Adipocyte (in vitro differentiated cells): ENCODE results near the gene KLHL17.
A peak's percentile ranks its signal among the peaks of the same experiment; 100 is the strongest.

Experiments used
- DNase-seq: peaks from one replicate; pipeline ENCODE4 v3.0.0-alpha.2; 2015; ENCODE audit warnings: low read depth
- H3K27me3 ChIP-seq: replicated peaks from 2 replicates; pipeline ENCODE4 v1.7.0; 2013; ENCODE audit warnings: mild to moderate bottlenecking, low read length, moderate library complexity; ENCODE audit not compliant: control insufficient read depth, insufficient read depth
- H3K36me3 ChIP-seq: 2 replicates; pipeline ENCODE4 v1.7.0; 2013; ENCODE audit warnings: low read length, mild to moderate bottlenecking, moderate library complexity; ENCODE audit not compliant: control insufficient read depth, insufficient read depth, severe bottlenecking
- H3K4me1 ChIP-seq: 2 replicates; pipeline ENCODE4 v1.7.0; 2013; ENCODE audit warnings: mild to moderate bottlenecking, low read length, moderate library complexity; ENCODE audit not compliant: control insufficient read depth, insufficient read depth
- H3K4me3 ChIP-seq: 2 replicates; pipeline ENCODE4 v1.7.0; 2013; ENCODE audit warnings: mild to moderate bottlenecking, low read length, moderate library complexity
- H3K9ac ChIP-seq: 2 replicates; pipeline ENCODE4 v1.7.0; 2013; ENCODE audit warnings: mild to moderate bottlenecking, low read length, moderate library complexity
- H3K9me3 ChIP-seq: 2 replicates; pipeline ENCODE4 v1.7.0; 2013; ENCODE audit warnings: mild to moderate bottlenecking, low read length, moderate library complexity; ENCODE audit not compliant: control insufficient read depth

KLHL17 gene

GRCh38 chr1:960363-961131 is at the start of gene KLHL17:
Gene KLHL17, plus strand, starts transcription at chr1:960584. Its CDS starts 110 bp downstream, at chr1:960694.
- H3K36me3 ChIP-seq, result peaks cover 16% of the 10 kb centered on the region
- no peaks in the 10 kb centered on the region for H3K27me3 ChIP-seq
- H3K4me1 ChIP-seq, result peaks cover 7% of the 10 kb centered on the region
- H3K4me3 ChIP-seq, result peak within 1 kb of the TSS; percentile 75
- H3K9me3 ChIP-seq, result no peaks in the 10 kb centered on the region
- H3K9ac ChIP-seq, result peak within 1 kb of the TSS; percentile 60
- DNase-seq, result peak; percentile 88

- no peaks in the 10 kb centered on the region for H3K9me3 ChIP-seq
- H3K27me3 ChIP-seq, result peaks cover 4% of the 10 kb centered on the region
- no peak overlapping the region for H3K9ac ChIP-seq
- no peak for DNase-seq
- H3K4me3 ChIP-seq, result no peak overlapping the region
- peaks cover 21% of the 10 kb centered on the region for H3K4me1 ChIP-seq
- H3K36me3 ChIP-seq, result no peaks in the 10 kb centered on the region
Measured at GRCh38 chr1:910881-911721, 49.3 kb upstream of the KLHL17 start.

- Histone ChIP-seq H3K36me3 (no peaks in the 10 kb centered on the region), H3K4me1 (peaks cover 22% of the 10 kb centered on the region), H3K4me3 (no peak overlapping the region), H3K9me3 (no peaks in the 10 kb centered on the region), H3K9ac (no peak overlapping the region), H3K27me3 (peaks cover 4% of the 10 kb centered on the region)
- DNase-seq, result no peak
Measured at GRCh38 chr1:911875-912739, 48.3 kb upstream of the KLHL17 start.

GRCh38 chr1:912740-913301 is 47.6 kb upstream of the KLHL17 start:
- H3K4me3 ChIP-seq, result no peak overlapping the region
- H3K9ac ChIP-seq, result no peak overlapping the region
- no peak for DNase-seq
- H3K9me3 ChIP-seq, result no peaks in the 10 kb centered on the region
- peaks cover 4% of the 10 kb centered on the region for H3K27me3 ChIP-seq
- peaks cover 29% of the 10 kb centered on the region for H3K4me1 ChIP-seq
- H3K36me3 ChIP-seq, result no peaks in the 10 kb centered on the region

- no peaks in the 10 kb centered on the region for H3K9me3 ChIP-seq
- peaks cover 32% of the 10 kb centered on the region for H3K4me1 ChIP-seq
- H3K4me3 ChIP-seq, result no peak overlapping the region
- no peak for DNase-seq
- H3K9ac ChIP-seq, result no peak overlapping the region
- no peaks in the 10 kb centered on the region for H3K36me3 ChIP-seq
- peaks cover 4% of the 10 kb centered on the region for H3K27me3 ChIP-seq
Measured at GRCh38 chr1:913491-914130, 46.8 kb upstream of the KLHL17 start.

- Histone ChIP-seq H3K4me3 (no peak overlapping the region), H3K9ac (no peak overlapping the region), H3K4me1 (peaks cover 32% of the 10 kb centered on the region), H3K27me3 (peaks cover 4% of the 10 kb centered on the region), H3K36me3 (no peaks in the 10 kb centered on the region), H3K9me3 (no peaks in the 10 kb centered on the region)
- no peak for DNase-seq
Measured at GRCh38 chr1:914131-914890, 46.1 kb upstream of the KLHL17 start.

- no peak for DNase-seq
- Histone ChIP-seq H3K9ac (no peak overlapping the region), H3K4me1 (peaks cover 32% of the 10 kb centered on the region), H3K27me3 (peaks cover 4% of the 10 kb centered on the region), H3K4me3 (no peak overlapping the region), H3K36me3 (no peaks in the 10 kb centered on the region), H3K9me3 (no peaks in the 10 kb centered on the region)
Measured at GRCh38 chr1:914891-915280, 45.5 kb upstream of the KLHL17 start.

- DNase-seq, result no peak
- Histone ChIP-seq H3K36me3 (no peaks in the 10 kb centered on the region), H3K4me1 (peaks cover 30% of the 10 kb centered on the region), H3K9ac (no peak overlapping the region), H3K9me3 (no peaks in the 10 kb centered on the region), H3K27me3 (peaks cover 4% of the 10 kb centered on the region), H3K4me3 (no peak overlapping the region)
Measured at GRCh38 chr1:915295-916172, 44.9 kb upstream of the KLHL17 start.

- H3K27me3 ChIP-seq, result peaks cover 4% of the 10 kb centered on the region
Measured at GRCh38 chr1:916173-917075, 44.0 kb upstream of the KLHL17 start.

More at GRCh38 chr1:916173-917075, 44.0 kb upstream of the KLHL17 start:
- Histone ChIP-seq H3K9ac (no peak overlapping the region), H3K36me3 (no peaks in the 10 kb centered on the region), H3K4me3 (no peak overlapping the region), H3K4me1 (peaks cover 32% of the 10 kb centered on the region), H3K9me3 (no peaks in the 10 kb centered on the region)
- no peak for DNase-seq
